Measurements from ENCODE around the gene AGO3. TPM values are rescaled to one million over a fixed set of nuclear protein-coding genes. Genes with fewer than 3 reads are reported as not detected.

AGO3 gene
- total RNA-seq, 1 donor from 2014 or later: 32.7 TPM

- TF ChIP-seq CTCF (IDR thresholded peaks at IDR 0.05; ENCODE audit: partially characterized antibody, unreplicated experiment): no peak
- DNase-seq: no peak
- H3K9me3 Mint-ChIP-seq (ENCODE audit: unreplicated experiment): no peaks in the 10 kb centered on the region
- no peak overlapping the region for H3K4me3 Mint-ChIP-seq (ENCODE audit: unreplicated experiment)
- peaks cover 14% of the 10 kb centered on the region for H3K27me3 Mint-ChIP-seq (ENCODE audit: unreplicated experiment)
- H3K36me3 Mint-ChIP-seq (ENCODE audit: unreplicated experiment): peaks cover 5% of the 10 kb centered on the region
- no peak overlapping the region for H3K27ac Mint-ChIP-seq (ENCODE audit: unreplicated experiment)
- H3K4me1 Mint-ChIP-seq (ENCODE audit: low read depth, unreplicated experiment): no peaks in the 10 kb centered on the region
Observed at GRCh38 chr1:36116901-36117300, 186.0 kb downstream of the AGO3 start.

- no peaks in the 10 kb centered on the region for H3K36me3 Mint-ChIP-seq (ENCODE audit: unreplicated experiment)
- DNase-seq: no peak
- peaks cover 16% of the 10 kb centered on the region for H3K27me3 Mint-ChIP-seq (ENCODE audit: unreplicated experiment)
- H3K4me1 Mint-ChIP-seq (ENCODE audit: low read depth, unreplicated experiment): peaks cover 4% of the 10 kb centered on the region
- TF ChIP-seq CTCF (IDR thresholded peaks at IDR 0.05; ENCODE audit: partially characterized antibody, unreplicated experiment): no peak
- H3K27ac Mint-ChIP-seq (ENCODE audit: unreplicated experiment): no peak overlapping the region
- no peaks in the 10 kb centered on the region for H3K9me3 Mint-ChIP-seq (ENCODE audit: unreplicated experiment)
- H3K4me3 Mint-ChIP-seq (ENCODE audit: unreplicated experiment): no peak overlapping the region
Observed at GRCh38 chr1:36118447-36119204, 187.7 kb downstream of the AGO3 start.

GRCh38 chr1:36119456-36119855, 188.6 kb downstream of the AGO3 start:
- no peak for TF ChIP-seq CTCF (IDR thresholded peaks at IDR 0.05; ENCODE audit: partially characterized antibody, unreplicated experiment)
- no peaks in the 10 kb centered on the region for H3K9me3 Mint-ChIP-seq (ENCODE audit: unreplicated experiment)
- H3K27ac Mint-ChIP-seq (ENCODE audit: unreplicated experiment): no peak overlapping the region
- peaks cover 19% of the 10 kb centered on the region for H3K27me3 Mint-ChIP-seq (ENCODE audit: unreplicated experiment)
- DNase-seq: no peak
- no peak overlapping the region for H3K4me3 Mint-ChIP-seq (ENCODE audit: unreplicated experiment)
- H3K36me3 Mint-ChIP-seq (ENCODE audit: unreplicated experiment): no peaks in the 10 kb centered on the region
- H3K4me1 Mint-ChIP-seq (ENCODE audit: low read depth, unreplicated experiment): peaks cover 4% of the 10 kb centered on the region

Other genes starting within 250 kb of the AGO3 start
- 21.6 TPM for gene C1orf216, start 212.2 kb upstream of the AGO3 start, total RNA-seq (ENCODE audit: unreplicated experiment)
- 8.2 TPM for gene CLSPN, start 161.1 kb upstream of the AGO3 start, total RNA-seq (ENCODE audit: unreplicated experiment)
- gene AGO4, start 123.1 kb upstream of the AGO3 start, total RNA-seq (ENCODE audit: unreplicated experiment): 20.8 TPM
- 103 TPM for gene AGO1, start 47.9 kb upstream of the AGO3 start, total RNA-seq (ENCODE audit: unreplicated experiment)
- gene TEKT2, start 153.0 kb downstream of the AGO3 start, total RNA-seq (ENCODE audit: unreplicated experiment): 1.6 TPM
- gene ADPRS, start 157.8 kb downstream of the AGO3 start, total RNA-seq (ENCODE audit: unreplicated experiment): 16.8 TPM
- gene COL8A2, start 194.1 kb downstream of the AGO3 start, total RNA-seq (ENCODE audit: unreplicated experiment): not detected
- 30.0 TPM for gene TRAPPC3, start 218.4 kb downstream of the AGO3 start, total RNA-seq (ENCODE audit: unreplicated experiment)
- 152 TPM for gene MAP7D1, start 225.1 kb downstream of the AGO3 start, total RNA-seq (ENCODE audit: unreplicated experiment)